Measurements from ENCODE around the gene RLBP1. TPM values are rescaled to one million over a fixed set of nuclear protein-coding genes. Genes with fewer than 3 reads are reported as not detected.

RLBP1 gene
- polyA plus RNA-seq, 1 donor from 2014 or later: 0.16 TPM

DNA sequence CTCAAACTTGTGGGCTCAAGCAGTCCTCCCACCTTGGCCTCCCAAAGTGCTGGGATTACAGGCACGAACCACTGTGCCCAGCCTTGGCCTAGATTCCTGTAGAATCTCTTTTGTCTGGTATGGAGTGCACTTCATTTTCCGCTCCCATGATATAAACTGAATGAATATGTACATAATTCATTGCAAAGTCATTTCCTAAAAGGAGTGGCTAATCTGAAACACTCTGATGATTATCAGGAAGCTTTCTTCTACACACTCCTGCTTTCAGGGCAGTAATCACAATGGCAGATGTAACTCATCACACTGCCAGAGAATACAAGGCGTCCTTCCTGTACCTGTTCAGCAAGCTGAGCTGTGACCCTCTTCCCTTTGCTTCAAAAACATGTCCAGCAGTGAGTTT is 28.6 kb downstream of the RLBP1 start:
- Histone ChIP-seq H3K9me3 (ENCODE audit: low read length) (no peaks in the 10 kb centered on the region), H3F3A (ENCODE audit: insufficient read depth, low read length, poor library complexity, severe bottlenecking) (no peaks in the 10 kb centered on the region), H3K36me3 (ENCODE audit: insufficient read depth, low read length) (peaks cover 11% of the 10 kb centered on the region), H2AFZ (ENCODE audit: low read depth, low read length) (no peak overlapping the region), H3K4me2 (ENCODE audit: low read length) (no peak overlapping the region), H3K9me2 (ENCODE audit: insufficient read depth, low read length) (no peaks in the 10 kb centered on the region), H3K9ac (ENCODE audit: low read length) (no peak overlapping the region), H4K20me1 (ENCODE audit: insufficient read depth) (no peaks in the 10 kb centered on the region), H3K4me3 (ENCODE audit: low read length) (no peak overlapping the region), H3K79me2 (replicated peaks; ENCODE audit: insufficient read depth, low read length) (no peaks in the 10 kb centered on the region), H3K27ac (ENCODE audit: low read length) (no peak overlapping the region), H3K27me3 (ENCODE audit: insufficient read depth, low read depth, low read length) (no peaks in the 10 kb centered on the region)
- no peak for TF ChIP-seq EP300 (conservative IDR thresholded peaks at IDR 0.05; ENCODE audit: poor library complexity, severe bottlenecking)
- TF ChIP-seq POLR2AphosphoS5 (IDR thresholded peaks at IDR 0.05): no peak
- TF ChIP-seq TAF1 (IDR thresholded peaks at IDR 0.05; ENCODE audit: low read depth): no peak
- no peak for TF ChIP-seq SMC3 (conservative IDR thresholded peaks at IDR 0.05; ENCODE audit: poor library complexity)
- TF ChIP-seq, protein P1, sequence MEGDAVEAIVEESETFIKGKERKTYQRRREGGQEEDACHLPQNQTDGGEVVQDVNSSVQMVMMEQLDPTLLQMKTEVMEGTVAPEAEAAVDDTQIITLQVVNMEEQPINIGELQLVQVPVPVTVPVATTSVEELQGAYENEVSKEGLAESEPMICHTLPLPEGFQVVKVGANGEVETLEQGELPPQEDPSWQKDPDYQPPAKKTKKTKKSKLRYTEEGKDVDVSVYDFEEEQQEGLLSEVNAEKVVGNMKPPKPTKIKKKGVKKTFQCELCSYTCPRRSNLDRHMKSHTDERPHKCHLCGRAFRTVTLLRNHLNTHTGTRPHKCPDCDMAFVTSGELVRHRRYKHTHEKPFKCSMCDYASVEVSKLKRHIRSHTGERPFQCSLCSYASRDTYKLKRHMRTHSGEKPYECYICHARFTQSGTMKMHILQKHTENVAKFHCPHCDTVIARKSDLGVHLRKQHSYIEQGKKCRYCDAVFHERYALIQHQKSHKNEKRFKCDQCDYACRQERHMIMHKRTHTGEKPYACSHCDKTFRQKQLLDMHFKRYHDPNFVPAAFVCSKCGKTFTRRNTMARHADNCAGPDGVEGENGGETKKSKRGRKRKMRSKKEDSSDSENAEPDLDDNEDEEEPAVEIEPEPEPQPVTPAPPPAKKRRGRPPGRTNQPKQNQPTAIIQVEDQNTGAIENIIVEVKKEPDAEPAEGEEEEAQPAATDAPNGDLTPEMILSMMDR (IDR thresholded peaks at IDR 0.05; ENCODE audit: poor library complexity, severe bottlenecking): no peak
- no peak for TF ChIP-seq RAD21 (conservative IDR thresholded peaks at IDR 0.05)
- TF ChIP-seq, protein P2, sequence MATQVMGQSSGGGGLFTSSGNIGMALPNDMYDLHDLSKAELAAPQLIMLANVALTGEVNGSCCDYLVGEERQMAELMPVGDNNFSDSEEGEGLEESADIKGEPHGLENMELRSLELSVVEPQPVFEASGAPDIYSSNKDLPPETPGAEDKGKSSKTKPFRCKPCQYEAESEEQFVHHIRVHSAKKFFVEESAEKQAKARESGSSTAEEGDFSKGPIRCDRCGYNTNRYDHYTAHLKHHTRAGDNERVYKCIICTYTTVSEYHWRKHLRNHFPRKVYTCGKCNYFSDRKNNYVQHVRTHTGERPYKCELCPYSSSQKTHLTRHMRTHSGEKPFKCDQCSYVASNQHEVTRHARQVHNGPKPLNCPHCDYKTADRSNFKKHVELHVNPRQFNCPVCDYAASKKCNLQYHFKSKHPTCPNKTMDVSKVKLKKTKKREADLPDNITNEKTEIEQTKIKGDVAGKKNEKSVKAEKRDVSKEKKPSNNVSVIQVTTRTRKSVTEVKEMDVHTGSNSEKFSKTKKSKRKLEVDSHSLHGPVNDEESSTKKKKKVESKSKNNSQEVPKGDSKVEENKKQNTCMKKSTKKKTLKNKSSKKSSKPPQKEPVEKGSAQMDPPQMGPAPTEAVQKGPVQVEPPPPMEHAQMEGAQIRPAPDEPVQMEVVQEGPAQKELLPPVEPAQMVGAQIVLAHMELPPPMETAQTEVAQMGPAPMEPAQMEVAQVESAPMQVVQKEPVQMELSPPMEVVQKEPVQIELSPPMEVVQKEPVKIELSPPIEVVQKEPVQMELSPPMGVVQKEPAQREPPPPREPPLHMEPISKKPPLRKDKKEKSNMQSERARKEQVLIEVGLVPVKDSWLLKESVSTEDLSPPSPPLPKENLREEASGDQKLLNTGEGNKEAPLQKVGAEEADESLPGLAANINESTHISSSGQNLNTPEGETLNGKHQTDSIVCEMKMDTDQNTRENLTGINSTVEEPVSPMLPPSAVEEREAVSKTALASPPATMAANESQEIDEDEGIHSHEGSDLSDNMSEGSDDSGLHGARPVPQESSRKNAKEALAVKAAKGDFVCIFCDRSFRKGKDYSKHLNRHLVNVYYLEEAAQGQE (IDR thresholded peaks at IDR 0.05; ENCODE audit: borderline replicate concordance): no peak
- no peak for TF ChIP-seq MXI1 (conservative IDR thresholded peaks at IDR 0.05; ENCODE audit: poor library complexity, severe bottlenecking)
- TF ChIP-seq EZH2 (IDR thresholded peaks at IDR 0.05; ENCODE audit: borderline replicate concordance, insufficient read depth, low read length, poor library complexity, severe bottlenecking): no peak

DNA sequence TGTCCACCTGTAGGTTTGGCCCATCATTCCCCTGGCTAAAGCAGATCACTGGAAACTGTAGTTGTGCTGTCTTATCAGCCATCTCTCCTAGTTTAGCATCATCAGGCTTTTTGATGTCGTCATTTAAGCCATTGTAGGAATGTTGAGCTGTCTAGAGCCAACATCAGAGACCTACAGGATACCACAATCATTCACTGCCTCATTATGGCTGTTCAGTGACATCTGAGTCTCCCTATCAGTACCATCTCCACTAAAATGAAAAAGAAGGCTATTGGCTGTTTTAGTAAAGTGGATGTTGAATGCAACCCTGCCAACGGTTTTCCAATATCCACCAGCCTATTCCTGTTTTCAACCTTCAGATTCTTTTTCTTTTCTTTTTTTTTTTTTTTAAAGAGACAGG is 29.2 kb downstream of the RLBP1 start:
- H3K9me3 ChIP-seq (ENCODE audit: low read length): no peaks in the 10 kb centered on the region
- no peaks in the 10 kb centered on the region for H3K79me2 ChIP-seq (replicated peaks; ENCODE audit: insufficient read depth, low read length)
- no peak overlapping the region for H3K4me3 ChIP-seq (ENCODE audit: low read length)
- H3K27ac ChIP-seq (ENCODE audit: low read length): no peak overlapping the region
- no peaks in the 10 kb centered on the region for H3K9me2 ChIP-seq (ENCODE audit: insufficient read depth, low read length)
- TF ChIP-seq TAF1 (IDR thresholded peaks at IDR 0.05; ENCODE audit: low read depth): no peak
- TF ChIP-seq, protein P2 (IDR thresholded peaks at IDR 0.05; ENCODE audit: borderline replicate concordance): no peak
- TF ChIP-seq POLR2AphosphoS5 (IDR thresholded peaks at IDR 0.05): no peak
- TF ChIP-seq MXI1 (conservative IDR thresholded peaks at IDR 0.05; ENCODE audit: poor library complexity, severe bottlenecking): no peak
- no peak for TF ChIP-seq EZH2 (IDR thresholded peaks at IDR 0.05; ENCODE audit: borderline replicate concordance, insufficient read depth, low read length, poor library complexity, severe bottlenecking)
- no peak for TF ChIP-seq EP300 (conservative IDR thresholded peaks at IDR 0.05; ENCODE audit: poor library complexity, severe bottlenecking)
- no peak for TF ChIP-seq SMC3 (conservative IDR thresholded peaks at IDR 0.05; ENCODE audit: poor library complexity)
- no peak for TF ChIP-seq RAD21 (conservative IDR thresholded peaks at IDR 0.05)
- TF ChIP-seq, protein P1 (IDR thresholded peaks at IDR 0.05; ENCODE audit: poor library complexity, severe bottlenecking): no peak
- no peak overlapping the region for H3K9ac ChIP-seq (ENCODE audit: low read length)
- H4K20me1 ChIP-seq (ENCODE audit: insufficient read depth): no peaks in the 10 kb centered on the region
- H3K36me3 ChIP-seq (ENCODE audit: insufficient read depth, low read length): peaks cover 11% of the 10 kb centered on the region
- no peaks in the 10 kb centered on the region for H3F3A ChIP-seq (ENCODE audit: insufficient read depth, low read length, poor library complexity, severe bottlenecking)
- H3K27me3 ChIP-seq (ENCODE audit: insufficient read depth, low read depth, low read length): no peaks in the 10 kb centered on the region
- H3K4me2 ChIP-seq (ENCODE audit: low read length): no peak overlapping the region
- H2AFZ ChIP-seq (ENCODE audit: low read depth, low read length): no peak overlapping the region

Measured in neural cell (in vitro differentiated cells).